ENCODE measurements around the gene MRPL11.
"Not testable (repeated sequence)": the region's sequence is repeated elsewhere in the genome, so short reads cannot be mapped to it uniquely, and the experiment has no call there.

MRPL11 gene

DNA sequence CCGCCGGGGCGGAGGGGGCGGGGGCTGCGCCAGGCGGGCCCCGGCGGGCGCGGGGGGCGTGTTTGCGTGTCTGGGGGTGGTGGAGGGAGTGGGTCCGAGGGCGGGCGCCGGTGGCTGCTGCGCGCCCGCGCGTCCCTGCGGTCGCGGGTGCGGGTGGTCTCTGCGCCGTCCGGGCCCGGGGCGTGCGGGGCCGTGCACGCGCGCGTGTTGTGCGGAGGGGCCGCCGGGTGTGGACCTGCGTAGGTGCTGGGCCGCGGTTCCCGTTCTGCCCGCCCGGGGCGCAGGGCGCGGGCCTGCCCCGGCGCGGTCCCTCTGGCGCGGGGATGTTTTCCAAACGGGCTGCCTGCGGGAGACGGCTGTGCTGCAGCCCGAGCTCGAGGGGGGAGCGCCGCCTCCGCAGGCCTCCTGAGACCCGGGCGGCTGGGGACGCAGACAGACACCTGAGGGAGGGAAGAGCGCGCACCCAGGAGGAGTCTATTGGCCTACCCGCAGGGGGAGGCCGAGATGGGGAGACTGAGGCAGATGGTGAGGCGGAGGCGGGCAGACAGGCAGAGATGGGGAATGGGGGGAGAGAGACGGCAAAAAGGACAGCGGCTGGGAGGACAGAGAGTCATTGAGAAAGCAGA lies 28.5 kb upstream of the MRPL11 start:
- DNase-seq (ENCODE audit: low spot score) = peak; percentile 40

DNA sequence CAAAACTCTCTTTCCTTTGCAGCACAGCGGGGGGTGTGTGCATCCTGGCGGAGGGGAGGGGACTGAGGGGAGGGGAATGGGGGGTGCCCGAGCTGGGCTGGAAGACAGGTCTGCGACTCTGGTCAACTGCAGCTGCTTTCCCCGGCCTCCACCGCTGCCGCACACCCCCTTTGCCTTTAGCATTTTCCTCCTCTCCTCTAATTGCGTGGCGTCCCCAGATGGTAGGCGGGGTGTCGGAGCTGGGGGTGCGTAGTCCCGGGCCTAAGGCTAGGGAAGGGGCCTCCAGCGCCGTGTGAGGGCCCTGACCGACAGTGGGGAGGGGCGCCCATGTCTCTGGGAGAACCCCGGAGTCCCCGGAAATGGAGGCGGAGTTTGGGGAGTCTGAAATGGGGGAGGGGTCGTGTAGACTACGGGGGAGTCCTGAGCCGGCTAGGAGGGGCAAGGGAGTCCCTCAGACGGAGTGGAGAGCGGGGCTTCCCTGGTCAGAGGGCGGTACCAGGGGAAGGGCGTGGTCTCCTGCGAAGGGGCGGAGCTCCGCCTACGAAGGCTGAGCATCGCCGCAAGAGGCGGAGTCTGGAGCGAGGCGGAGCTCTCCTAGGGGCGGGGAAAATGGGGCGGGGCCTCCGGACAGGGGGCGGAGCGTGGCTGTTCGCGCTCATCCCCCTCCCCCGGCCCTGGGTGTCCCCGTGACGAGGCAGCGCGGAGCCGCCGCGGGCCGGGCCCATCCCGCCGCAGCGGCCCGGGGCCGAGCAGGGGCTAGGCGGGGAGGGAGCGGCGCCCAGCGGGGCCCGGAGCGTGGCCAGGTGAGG lies 27.8 kb upstream of the MRPL11 start, which contains the start of gene PELI3:
TSS of gene PELI3 (plus strand) at position 681 of the 809 bp plus-strand sequence. CDS start 1,224 bp downstream, outside the sequence.
- DNase-seq (ENCODE audit: low spot score) = peak; percentile 95

DNA sequence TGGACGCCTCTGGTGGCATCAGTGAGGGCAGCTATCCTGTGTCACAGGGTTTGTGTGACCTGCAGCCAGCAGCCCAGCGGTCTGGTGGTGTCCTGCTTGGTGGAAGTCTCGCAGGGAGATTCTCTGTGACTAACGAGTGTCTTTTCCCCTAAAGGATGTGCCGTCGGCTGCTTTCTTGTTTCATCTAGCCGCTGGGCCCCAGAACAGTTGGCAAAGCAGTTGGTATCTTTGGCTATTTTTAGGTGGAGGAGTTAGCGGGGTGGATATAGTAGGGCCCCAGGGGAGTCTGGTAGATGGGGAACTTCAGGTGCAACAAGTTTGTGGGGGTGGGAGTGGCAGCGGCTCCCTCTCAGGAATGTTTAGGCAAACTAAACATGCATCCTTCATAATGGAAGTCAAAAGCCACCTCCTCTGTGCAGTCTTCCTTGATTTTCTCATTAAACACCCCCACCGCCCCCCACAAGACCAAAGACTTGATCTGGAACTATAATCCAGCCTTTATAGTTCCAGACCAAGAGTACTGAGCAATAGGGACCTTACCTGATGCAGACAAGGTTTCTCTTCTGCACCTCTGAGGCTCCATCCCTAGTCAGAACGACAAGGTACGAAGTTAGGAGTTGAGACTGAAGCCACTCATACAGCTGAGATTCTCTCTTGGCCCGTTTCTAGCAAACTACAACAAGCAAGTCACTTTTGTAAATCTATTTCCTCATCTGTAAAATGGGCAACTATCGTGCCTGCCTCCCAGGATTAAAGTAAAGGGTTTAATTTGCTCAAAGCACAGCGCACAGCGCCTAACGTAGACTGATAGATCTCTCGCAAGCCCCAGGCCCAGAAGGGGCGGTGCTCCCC lies 27.0 kb upstream of the MRPL11 start:
- no peak for DNase-seq (ENCODE audit: low spot score)

DNA sequence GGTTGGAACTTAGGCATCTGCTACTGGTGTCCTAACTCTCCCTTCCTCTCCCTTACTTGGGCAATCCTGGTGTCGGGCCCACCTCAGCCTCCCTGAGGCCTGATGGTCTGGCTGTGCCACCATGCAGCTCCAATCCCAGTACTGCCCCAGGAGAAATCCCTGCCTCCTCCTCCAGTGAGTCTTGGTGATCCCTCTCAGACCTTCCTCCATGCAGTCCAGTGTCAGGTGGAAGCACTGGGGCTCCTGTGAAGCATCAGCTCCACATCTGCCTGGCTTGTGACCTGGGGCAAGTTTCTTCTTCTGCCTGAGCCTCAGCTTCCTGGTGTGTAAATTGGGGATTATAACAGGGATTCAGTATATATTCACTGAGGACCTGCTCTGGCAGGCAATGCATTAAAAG lies 26.3 kb upstream of the MRPL11 start:
- no peak for DNase-seq (ENCODE audit: low spot score)

DNA sequence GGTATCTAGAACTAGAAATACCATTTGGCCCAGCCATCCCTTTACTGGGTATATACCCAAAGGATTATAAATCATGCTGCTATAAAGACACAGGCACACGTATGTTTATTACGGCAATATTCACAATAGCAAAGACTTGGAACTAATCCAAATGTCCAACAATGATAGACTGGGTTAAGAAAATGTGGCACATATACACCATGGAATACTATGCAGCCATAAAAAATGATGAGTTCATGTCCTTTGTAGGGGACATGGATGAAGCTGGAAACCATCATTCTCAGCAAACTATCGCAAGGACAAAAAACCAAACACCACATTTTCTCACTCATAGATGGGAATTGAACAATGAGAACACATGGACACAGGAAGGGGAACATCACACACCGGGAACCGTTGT lies 25.5 kb upstream of the MRPL11 start:
- not testable (repeated sequence) for DNase-seq (ENCODE audit: low spot score)

DNA sequence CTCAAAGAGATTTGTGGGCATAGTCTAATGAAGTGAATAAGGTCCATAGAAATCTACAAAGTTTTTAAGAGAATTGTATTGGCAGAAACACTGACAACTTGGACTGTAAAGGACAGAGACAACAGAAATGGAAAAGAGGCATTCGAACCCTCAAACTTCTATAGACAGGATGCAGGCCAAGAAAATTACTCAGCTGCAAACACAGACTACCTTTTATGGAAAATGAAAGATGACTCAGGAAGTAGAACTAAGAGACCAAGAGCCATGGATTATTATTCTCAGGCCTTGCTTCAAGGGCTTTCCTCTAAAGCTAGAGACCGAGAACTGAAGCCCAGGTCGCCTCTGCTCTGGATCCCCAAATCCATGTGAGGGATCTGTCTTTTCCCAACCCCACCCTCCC lies 24.3 kb upstream of the MRPL11 start:
- no peak for DNase-seq (ENCODE audit: low spot score)

DNA sequence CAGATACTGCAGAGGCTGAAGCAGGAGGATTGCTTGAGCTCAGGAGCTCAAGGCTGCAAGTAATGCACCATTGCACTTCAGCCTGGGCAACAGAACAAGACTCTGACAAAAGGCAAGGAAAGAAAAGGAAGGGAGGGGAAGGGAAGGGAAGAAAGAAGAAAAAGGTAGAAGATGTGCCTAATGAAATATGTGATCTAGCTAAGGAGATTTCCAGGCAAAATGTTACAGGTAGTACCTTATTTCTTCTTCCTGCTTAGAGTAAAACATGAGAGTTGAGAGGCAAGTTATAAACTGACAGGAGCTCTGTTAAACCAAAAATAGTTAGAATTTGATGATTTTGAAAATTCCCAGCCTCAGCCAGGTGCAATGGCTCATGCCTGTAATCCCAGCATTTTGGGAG lies 23.4 kb upstream of the MRPL11 start:
- DNase-seq (ENCODE audit: low spot score) = no peak

DNA sequence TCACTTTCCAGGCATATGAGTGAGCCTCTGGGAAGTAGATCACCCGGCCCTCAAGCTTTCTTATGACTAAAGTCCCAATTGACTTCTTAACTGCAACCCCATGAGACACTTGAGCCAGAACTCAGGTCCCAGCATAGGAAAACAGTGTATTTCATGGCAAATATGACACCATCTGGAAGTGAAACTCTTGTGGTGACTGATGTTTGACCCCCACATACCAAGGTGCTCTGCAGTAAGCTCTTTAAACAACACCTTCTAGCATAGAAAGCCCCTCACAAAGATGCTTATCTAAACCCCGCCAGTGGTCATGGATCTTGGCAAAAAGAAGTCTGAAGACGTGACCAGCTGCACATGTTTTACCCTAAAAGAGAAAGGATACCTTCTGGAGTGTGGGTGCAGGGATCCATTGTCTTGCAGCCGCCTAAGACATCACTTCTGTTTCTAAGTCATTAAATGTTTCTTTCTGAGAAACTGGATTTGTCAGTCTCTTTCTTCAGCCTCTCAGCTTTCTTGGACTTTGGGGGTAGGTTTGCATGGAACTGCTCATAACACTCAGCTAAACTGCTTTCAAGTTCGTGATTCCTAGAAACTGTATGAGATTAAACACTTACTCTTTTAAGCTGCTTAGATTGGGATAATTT lies 20.6 kb upstream of the MRPL11 start:
- no peak for DNase-seq (ENCODE audit: low spot score)

DNA sequence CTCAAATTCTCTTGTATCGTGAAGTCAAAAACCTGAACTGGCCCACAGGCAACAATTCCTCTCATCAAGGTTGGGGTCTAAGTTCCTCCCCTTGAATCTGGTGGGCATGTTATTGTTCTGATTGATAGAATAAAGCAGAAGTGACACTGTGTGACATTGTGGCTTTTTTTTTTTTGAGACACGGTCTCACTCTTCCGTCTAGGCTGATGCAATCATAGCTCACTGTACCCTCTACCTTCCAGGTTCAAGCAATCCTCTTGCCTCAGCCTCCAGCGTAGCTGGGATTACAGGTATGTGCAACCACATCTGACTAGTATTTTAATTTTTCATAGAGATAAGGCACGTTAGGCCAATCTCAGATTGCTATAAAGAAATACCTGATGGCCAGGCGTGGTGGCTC lies 19.2 kb upstream of the MRPL11 start:
- no peak for DNase-seq (ENCODE audit: low spot score)

DNA sequence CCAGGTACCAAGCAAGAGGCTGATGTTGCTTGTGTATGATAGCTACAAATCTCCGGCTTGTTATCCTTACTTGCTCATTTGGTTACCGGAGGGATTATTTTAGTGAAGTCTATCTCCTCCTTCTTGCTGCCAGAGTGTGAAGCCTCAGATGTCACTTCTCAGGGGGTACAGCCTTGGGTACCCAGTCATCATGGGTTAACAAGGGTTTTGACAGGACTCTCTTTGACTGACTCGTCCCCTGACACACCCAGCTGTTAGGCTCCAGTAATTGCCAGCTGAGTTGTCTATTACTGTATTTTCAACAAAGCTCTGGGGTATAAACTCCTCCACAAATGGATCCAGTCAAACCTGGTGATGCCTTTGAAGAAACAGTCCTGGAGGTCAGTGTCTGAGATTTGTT lies 16.2 kb upstream of the MRPL11 start:
- DNase-seq (ENCODE audit: low spot score) = no peak

DNA sequence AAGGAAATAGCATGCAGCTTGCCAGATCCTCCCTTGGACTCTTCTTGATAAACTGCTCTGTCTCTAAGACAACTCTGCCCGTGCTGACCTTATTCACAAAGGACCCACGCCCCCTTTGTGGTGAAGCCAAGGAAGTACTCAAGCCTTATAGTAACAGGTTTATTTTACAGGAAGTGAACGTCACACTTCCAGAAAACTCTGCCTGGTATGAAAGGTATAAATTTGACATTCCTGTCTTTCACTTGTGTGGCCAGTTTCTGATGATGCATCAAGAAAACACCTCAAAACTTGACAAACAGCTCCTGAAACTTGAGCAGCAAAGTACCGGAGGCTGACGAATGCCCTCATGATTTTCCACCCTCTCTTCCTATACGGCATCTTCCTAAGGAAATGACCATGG lies 15.6 kb upstream of the MRPL11 start:
- DNase-seq (ENCODE audit: low spot score) = no peak

DNA sequence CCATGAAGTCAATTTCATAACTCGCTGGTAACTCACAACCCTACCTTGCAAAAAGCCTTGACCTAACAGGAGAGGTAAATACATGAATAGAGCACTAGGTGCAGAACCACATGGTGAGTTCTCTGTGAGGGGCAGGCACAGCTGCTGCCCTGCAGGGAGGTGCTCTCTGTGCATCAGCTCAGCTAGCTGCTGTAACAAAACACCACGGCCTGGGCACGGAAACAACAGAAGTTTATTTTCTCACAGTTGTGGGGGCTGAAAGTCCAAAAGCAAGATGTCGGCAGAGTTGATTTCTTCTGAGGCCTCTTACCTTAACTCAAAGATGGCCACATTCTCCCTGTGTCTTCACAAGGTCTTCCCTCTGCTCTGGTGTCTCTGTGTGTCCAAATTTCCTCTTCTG lies 13.0 kb upstream of the MRPL11 start:
- DNase-seq (ENCODE audit: low spot score) = no peak

DNA sequence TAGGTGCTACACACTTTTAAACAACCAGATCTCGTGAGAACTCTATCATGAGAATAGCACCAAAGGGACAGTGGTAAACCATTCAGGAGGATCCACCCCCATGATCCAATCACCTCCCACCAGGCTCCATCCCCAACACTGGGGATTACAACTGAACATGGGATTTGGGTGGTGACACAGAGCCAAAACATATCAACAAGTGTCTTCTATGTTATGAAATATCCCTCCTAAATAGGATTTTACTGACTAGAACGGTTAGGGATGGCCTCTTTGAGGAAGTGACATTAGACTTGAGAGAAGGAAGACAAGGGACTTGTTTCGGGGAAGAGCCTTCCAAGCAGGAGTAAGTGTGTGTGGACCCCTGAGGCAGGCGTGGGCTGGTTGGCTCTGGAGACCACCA lies 11.9 kb upstream of the MRPL11 start:
- DNase-seq (ENCODE audit: low spot score) = no peak

DNA sequence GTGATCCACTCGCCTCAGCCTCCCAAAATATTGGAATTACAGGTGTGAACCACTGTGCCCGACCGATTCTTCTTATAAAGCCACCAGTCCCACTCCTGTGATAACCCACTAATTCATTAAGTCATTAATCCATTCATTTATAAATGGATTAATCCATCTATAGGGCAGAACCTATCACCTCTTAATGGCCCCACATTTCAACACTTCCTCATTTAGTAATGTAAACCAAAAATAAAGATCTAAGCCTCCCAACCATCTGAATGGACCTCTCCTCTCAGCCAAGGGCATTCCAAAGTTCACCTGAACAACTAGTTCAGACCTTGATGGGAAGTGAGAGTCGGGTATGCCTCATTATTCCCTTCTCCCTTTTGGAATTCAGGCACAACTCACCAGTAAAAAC lies 9.9 kb upstream of the MRPL11 start:
- no peak for DNase-seq (ENCODE audit: low spot score)

DNA sequence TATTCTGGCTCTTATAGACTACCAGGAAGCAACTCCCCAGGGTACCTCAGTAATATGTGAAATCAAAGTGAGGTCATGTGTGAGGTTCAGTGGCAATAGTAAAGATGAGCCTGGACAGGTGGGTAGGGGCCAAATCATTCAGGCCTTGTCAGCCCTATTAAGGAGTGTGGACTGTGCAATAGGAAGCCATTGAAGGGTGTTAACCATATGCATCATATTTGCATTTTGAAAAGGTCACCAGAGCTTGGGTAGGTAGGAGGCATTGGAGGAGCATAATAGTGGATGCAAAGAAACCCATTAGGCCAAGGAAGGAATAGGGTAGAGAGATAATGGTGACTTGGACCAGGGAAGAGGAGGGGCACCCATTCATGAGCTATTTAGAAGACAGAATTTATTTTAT lies 8.4 kb upstream of the MRPL11 start:
- no peak for DNase-seq (ENCODE audit: low spot score)

DNA sequence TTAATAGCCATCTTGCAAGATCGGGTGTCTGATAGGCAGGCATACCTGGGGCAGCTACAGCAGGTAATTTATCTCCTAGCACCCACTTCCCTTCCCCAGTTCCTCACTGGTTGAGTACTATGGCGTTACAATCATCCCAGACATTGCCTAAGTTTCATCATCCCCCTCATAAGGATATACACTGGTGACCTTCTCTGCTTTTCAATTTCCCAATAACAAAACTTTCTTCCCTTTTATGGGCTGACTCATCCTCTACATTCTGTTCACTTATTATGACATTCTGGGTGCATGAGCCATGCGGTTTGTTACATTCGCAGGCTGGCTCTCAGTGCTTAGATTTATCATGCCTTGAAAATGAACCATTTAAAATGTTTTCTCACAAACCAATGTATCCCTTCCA lies 5.0 kb upstream of the MRPL11 start:
- DNase-seq (ENCODE audit: low spot score) = no peak

DNA sequence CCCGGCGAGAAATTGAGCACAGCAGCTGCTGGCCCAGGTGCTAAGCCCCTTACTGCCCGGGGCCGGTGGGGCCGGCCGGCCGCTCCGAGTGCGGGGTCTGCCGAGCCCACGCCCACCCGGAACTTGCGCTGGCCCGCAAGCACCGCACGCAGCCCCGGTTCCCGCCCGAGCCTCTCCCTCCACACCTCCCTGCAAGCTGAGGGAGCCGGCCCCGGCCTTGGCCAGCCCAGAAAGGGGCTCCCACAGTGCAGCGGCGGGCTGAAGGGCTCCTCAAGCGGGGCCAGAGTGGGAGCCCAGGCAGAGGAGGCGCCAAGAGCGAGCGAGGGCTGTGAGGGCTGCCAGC lies 2.3 kb upstream of the MRPL11 start:
- not testable (repeated sequence) for DNase-seq (ENCODE audit: low spot score)

DNA sequence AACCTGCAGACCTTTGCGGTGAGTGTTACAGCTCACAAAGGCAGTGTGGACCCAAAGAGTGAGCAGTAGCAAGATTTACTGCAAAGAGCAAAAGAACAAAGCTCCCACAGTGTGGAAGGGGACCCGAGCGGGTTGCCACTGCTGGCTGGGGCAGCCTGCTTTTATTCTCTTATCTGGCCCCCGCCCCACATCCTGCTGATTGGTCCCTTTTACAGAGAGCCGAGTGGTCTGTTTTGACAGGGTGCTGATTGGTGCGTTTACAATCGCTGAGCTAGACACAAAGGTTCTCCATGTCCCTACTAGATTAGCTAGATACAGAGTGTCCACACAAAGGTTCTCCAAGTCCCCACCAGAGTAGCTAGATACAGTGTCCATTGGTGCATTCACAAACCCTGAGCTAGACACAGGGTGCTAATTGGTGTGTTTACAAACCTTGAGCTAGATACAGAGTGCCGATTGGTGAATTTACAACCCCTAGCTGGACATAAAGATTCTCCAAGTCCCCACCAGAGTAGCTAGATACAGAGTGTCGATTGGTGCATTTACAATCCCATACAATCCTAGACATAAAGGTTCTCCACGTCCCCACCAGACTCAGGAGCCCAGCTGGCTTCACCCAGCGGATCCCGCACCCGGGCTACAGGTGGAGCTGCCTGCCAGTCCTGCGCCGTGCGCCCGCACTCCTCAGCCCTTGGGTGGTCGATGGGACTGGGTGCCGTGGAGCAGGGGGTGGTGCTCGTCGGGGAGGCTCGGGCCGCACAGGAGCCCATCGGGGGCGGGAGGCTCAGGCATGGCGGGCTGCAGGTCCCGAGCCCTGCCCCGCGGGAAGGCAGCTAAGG lies 1.7 kb upstream of the MRPL11 start:
- DNase-seq (ENCODE audit: low spot score) = not testable (repeated sequence)

DNA sequence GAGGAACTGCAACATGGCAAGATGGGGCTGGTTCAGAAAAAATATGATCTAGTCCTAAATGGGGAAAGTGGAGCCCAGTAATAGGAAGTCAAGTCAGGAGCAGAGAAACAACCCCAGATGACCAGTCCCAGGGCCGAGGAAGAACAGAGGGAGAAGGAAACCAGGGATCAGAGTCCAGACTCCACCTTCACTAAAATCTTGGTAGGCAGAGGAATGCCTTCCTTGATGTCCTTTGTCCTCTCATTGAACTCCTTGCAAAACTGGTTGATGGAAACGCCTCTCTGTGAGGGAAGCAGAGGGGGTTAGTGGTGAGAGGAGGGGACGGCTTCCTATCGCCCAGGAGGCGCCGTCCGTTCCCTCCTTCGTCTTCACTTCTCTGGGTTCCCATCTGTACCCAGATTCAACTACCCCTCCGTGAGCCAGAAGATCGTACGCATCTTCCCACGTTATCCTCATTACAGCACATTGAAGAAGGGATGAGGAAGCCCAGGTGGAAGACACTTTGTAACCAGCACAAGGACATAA lies 607 bp downstream of the MRPL11 start:
- DNase-seq (ENCODE audit: low spot score) = no peak

DNA sequence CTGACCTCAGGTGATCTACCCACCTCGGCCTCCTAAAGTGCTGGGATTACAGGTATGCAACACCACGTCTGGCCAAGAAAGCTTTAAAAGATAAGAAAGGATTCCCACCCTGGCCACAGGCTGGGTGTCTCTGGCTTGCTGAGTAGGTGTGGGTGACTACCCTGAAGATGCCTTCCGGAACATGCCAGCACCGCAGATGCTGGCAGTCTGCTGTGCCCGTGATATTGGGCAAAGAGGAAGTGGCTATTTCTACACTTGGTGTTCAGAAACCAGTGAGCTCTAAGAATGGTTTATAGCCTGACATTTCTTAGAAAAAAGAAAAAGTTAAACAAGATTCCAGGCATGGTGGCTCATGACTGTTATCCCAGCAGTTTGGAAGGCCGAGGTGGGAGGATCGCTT lies 6.1 kb downstream of the MRPL11 start:
- no peak for DNase-seq (ENCODE audit: low spot score)

DNA sequence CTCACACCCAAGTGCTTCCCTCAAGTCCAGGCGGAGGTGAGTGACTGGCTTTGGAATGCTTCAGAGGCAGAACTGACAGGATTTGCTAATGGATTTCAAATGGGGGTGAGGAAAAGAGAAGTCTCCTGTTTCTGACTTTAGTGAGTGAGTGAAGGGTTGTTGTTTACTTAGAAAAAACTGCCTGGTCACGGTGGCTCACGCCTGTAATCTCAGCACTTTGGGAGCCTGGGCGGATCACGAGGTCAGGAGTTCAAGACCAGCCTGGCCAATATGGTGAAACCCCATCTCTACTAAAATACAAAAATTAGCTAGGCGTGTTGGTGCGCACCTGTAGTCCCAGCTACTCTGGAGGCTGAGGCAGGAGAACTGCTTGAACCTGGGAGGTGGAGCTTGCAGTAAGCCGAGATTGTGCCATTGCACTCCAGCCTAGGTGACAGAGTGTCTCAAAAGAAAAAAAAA lies 6.7 kb downstream of the MRPL11 start:
- DNase-seq (ENCODE audit: low spot score) = not testable (repeated sequence)

Data from CD4-positive, alpha-beta T cell treated with Interleukin-2 at 100 ng/mL for 4 hours (primary cell).